ENCODE results near the gene CRYBB3. TPM values are rescaled to one million over a fixed set of nuclear protein-coding genes. Genes with fewer than 3 reads are reported as not detected.
A peak's percentile ranks its signal among the peaks of the same experiment; 100 is the strongest.
"Not testable (repeated sequence)": the region's sequence is repeated elsewhere in the genome, so short reads cannot be mapped to it uniquely, and the experiment has no call there.

CRYBB3 gene
- total and polyA plus RNA-seq, 5 donors from 2014 or later = not detected

GRCh38 chr22:25203082-25203481 lies 3.4 kb downstream of the CRYBB3 start:
- Histone ChIP-seq H3K36me3 (ENCODE audit: control insufficient read depth, insufficient read depth, low read length) (no peaks in the 10 kb centered on the region), H3K4me3 (ENCODE audit: low read depth, low read length) (no peak overlapping the region), H3K4me1 (ENCODE audit: control insufficient read depth, insufficient read depth, low read length, poor library complexity, severe bottlenecking) (no peaks in the 10 kb centered on the region), H3K27me3 (ENCODE audit: control insufficient read depth, insufficient read depth, low read length) (no peaks in the 10 kb centered on the region), H3K9me3 (ENCODE audit: control insufficient read depth in 2 of 2, low read length in 2 of 2) (no peaks in the 10 kb centered on the region), H3K27ac (ENCODE audit: insufficient read depth, low read length, poor library complexity, severe bottlenecking) (no peak overlapping the region)
- no peaks in the 10 kb centered on the region for H3K36me3 Mint-ChIP-seq
- no peak for ATAC-seq (ENCODE audit: low read depth in 2 of 2)
- no peak for DNase-seq
- H3K9me3 Mint-ChIP-seq = no peaks in the 10 kb centered on the region
- H3K4me3 Mint-ChIP-seq = no peak overlapping the region
- no peaks in the 10 kb centered on the region for H3K27me3 Mint-ChIP-seq
- no peak overlapping the region for H3K27ac Mint-ChIP-seq
- peaks cover 0 to 2% (median 0%) of the 10 kb centered on the region in 4 donors for H3K4me1 Mint-ChIP-seq

DNA sequence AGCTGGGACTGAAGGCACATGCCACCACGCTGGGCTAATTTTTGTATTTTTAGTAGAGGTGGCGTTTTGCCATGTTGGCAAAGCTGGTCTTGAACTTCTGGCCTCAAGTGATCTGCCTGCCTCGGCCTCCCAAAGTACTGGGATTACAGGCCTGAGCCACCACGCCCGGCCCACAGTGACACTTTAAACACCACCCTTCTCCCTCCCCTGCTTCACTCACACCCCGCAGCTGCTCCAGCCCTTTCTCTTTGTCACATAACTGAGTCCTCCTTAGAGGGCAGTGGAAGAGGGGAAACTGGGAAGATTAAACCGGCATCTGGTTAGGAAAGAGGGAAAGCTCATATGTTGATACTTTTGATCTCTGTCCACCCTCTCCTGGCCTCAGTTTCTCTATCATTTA lies 4.9 kb downstream of the CRYBB3 start:
- H3K27me3 ChIP-seq (ENCODE audit: control insufficient read depth, insufficient read depth, low read length); H3K36me3 Mint-ChIP-seq; H3K4me3 ChIP-seq (ENCODE audit: low read depth, low read length); H3K27me3 Mint-ChIP-seq; H3K9me3 Mint-ChIP-seq; H3K4me1 ChIP-seq (ENCODE audit: control insufficient read depth, insufficient read depth, low read length, poor library complexity, severe bottlenecking); H3K9me3 ChIP-seq (ENCODE audit: control insufficient read depth in 2 of 2, low read length in 2 of 2); H3K27ac ChIP-seq (ENCODE audit: insufficient read depth, low read length, poor library complexity, severe bottlenecking); ATAC-seq (ENCODE audit: low read depth in 2 of 2); H3K4me3 Mint-ChIP-seq; H3K36me3 ChIP-seq (ENCODE audit: control insufficient read depth, insufficient read depth, low read length); DNase-seq; H3K4me1 Mint-ChIP-seq; H3K27ac Mint-ChIP-seq: not testable (repeated sequence)

GRCh38 chr22:25205847-25206246 lies 6.2 kb downstream of the CRYBB3 start:
- Histone ChIP-seq H3K4me3 (ENCODE audit: low read depth, low read length) (no peak overlapping the region), H3K27ac (ENCODE audit: insufficient read depth, low read length, poor library complexity, severe bottlenecking) (no peak overlapping the region), H3K36me3 (ENCODE audit: control insufficient read depth, insufficient read depth, low read length) (no peaks in the 10 kb centered on the region), H3K9me3 (ENCODE audit: control insufficient read depth in 2 of 2, low read length in 2 of 2) (no peaks in the 10 kb centered on the region), H3K27me3 (ENCODE audit: control insufficient read depth, insufficient read depth, low read length) (no peaks in the 10 kb centered on the region), H3K4me1 (ENCODE audit: control insufficient read depth, insufficient read depth, low read length, poor library complexity, severe bottlenecking) (no peaks in the 10 kb centered on the region)
- ATAC-seq (ENCODE audit: low read depth in 2 of 2) (no peak), DNase-seq (no peak)
- Mint-ChIP-seq H3K4me3 (no peak overlapping the region), H3K27me3 (no peaks in the 10 kb centered on the region), H3K9me3 (no peaks in the 10 kb centered on the region), H3K36me3 (no peaks in the 10 kb centered on the region), H3K4me1 (peaks cover 0 to 2% (median 0%) of the 10 kb centered on the region in 4 donors), H3K27ac (no peak overlapping the region)

- Histone ChIP-seq H3K4me1 (ENCODE audit: control insufficient read depth, insufficient read depth, low read length, poor library complexity, severe bottlenecking) (no peaks in the 10 kb centered on the region), H3K9me3 (ENCODE audit: control insufficient read depth in 2 of 2, low read length in 2 of 2) (no peaks in the 10 kb centered on the region), H3K4me3 (ENCODE audit: low read depth, low read length) (no peak overlapping the region), H3K27me3 (ENCODE audit: control insufficient read depth, insufficient read depth, low read length) (no peaks in the 10 kb centered on the region), H3K27ac (ENCODE audit: insufficient read depth, low read length, poor library complexity, severe bottlenecking) (no peak overlapping the region), H3K36me3 (ENCODE audit: control insufficient read depth, insufficient read depth, low read length) (no peaks in the 10 kb centered on the region)
- H3K4me3 Mint-ChIP-seq = no peak overlapping the region
- no peak for ATAC-seq (ENCODE audit: low read depth in 2 of 2)
- peaks cover 0 to 2% (median 0%) of the 10 kb centered on the region in 4 donors for H3K4me1 Mint-ChIP-seq
- DNase-seq = no peak
- no peak overlapping the region for H3K27ac Mint-ChIP-seq
- H3K36me3 Mint-ChIP-seq = no peaks in the 10 kb centered on the region
- H3K9me3 Mint-ChIP-seq = no peaks in the 10 kb centered on the region
- H3K27me3 Mint-ChIP-seq = no peaks in the 10 kb centered on the region
Observed at GRCh38 chr22:25206998-25207397, 7.3 kb downstream of the CRYBB3 start.

- Histone ChIP-seq H3K9me3 (ENCODE audit: control insufficient read depth in 2 of 2, low read length in 2 of 2) (no peaks in the 10 kb centered on the region), H3K4me3 (ENCODE audit: low read depth, low read length) (no peak overlapping the region), H3K27ac (ENCODE audit: insufficient read depth, low read length, poor library complexity, severe bottlenecking) (no peak overlapping the region), H3K4me1 (ENCODE audit: control insufficient read depth, insufficient read depth, low read length, poor library complexity, severe bottlenecking) (no peaks in the 10 kb centered on the region), H3K36me3 (ENCODE audit: control insufficient read depth, insufficient read depth, low read length) (no peaks in the 10 kb centered on the region), H3K27me3 (ENCODE audit: control insufficient read depth, insufficient read depth, low read length) (no peaks in the 10 kb centered on the region)
- Mint-ChIP-seq H3K4me3 (no peak overlapping the region), H3K27ac (peak overlapping the region in 1 of 3 donors; percentile 47), H3K27me3 (no peaks in the 10 kb centered on the region), H3K9me3 (no peaks in the 10 kb centered on the region), H3K4me1 (peaks cover 0 to 2% (median 0%) of the 10 kb centered on the region in 4 donors), H3K36me3 (no peaks in the 10 kb centered on the region)
- no peak for ATAC-seq (ENCODE audit: low read depth in 2 of 2)
- DNase-seq = no peak
Observed at GRCh38 chr22:25207553-25208157, 8.0 kb downstream of the CRYBB3 start.

GRCh38 chr22:25208328-25208727 lies 8.7 kb downstream of the CRYBB3 start:
- Histone ChIP-seq H3K9me3 (ENCODE audit: control insufficient read depth in 2 of 2, low read length in 2 of 2) (peaks cover 0 to 3% of the 10 kb centered on the region in 2 experiments), H3K27me3 (ENCODE audit: control insufficient read depth, insufficient read depth, low read length) (no peaks in the 10 kb centered on the region), H3K27ac (ENCODE audit: insufficient read depth, low read length, poor library complexity, severe bottlenecking) (no peak overlapping the region), H3K36me3 (ENCODE audit: control insufficient read depth, insufficient read depth, low read length) (no peaks in the 10 kb centered on the region), H3K4me3 (ENCODE audit: low read depth, low read length) (no peak overlapping the region), H3K4me1 (ENCODE audit: control insufficient read depth, insufficient read depth, low read length, poor library complexity, severe bottlenecking) (no peaks in the 10 kb centered on the region)
- no peak for DNase-seq
- Mint-ChIP-seq H3K4me1 (peaks cover 0 to 2% (median 0%) of the 10 kb centered on the region in 4 donors), H3K9me3 (no peaks in the 10 kb centered on the region), H3K4me3 (no peak overlapping the region), H3K27ac (no peak overlapping the region), H3K36me3 (no peaks in the 10 kb centered on the region), H3K27me3 (no peaks in the 10 kb centered on the region)
- no peak for ATAC-seq (ENCODE audit: low read depth in 2 of 2)

DNA sequence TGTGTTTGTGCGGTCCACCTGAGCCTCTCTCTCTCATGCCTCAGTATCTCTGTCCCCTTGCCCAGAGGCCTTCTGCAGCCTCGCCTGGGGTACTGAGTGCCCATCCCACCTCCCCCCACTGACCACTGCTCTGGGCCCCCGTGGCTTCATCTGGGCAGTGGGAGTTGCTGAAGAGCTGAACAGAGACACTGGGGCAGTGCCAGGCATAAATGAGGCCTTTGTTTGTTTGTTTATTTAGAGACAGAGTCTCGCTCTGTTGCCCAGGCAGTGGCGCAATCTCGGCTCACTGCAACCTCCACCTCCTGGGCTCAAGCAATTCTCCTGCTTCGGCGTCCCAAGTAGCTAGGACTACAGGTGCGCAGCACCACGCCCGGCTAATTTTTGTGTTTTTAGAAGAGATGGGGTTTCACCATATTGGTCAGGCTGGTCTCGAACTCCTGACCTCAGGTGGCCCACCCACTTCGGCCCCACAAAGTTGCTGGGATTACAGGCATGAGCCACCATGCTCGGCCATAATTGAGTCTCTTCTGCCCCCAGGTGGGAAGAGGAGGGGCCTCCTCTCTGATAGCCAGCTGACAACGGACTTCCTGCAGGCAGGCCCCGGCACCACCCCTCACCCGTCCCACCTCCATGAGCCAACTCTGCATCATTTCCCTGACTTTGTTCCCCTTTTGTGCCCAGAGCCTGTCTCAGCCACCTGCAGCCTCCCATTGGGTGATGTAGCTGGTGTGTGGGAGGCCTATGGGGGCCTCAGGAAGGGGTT lies 9.3 kb downstream of the CRYBB3 start:
- Mint-ChIP-seq H3K27ac (no peak overlapping the region), H3K4me1 (peaks cover 0 to 2% (median 0%) of the 10 kb centered on the region in 4 donors), H3K4me3 (no peak overlapping the region), H3K27me3 (no peaks in the 10 kb centered on the region), H3K9me3 (peaks cover 0 to 3% (median 0%) of the 10 kb centered on the region in 7 donors), H3K36me3 (no peaks in the 10 kb centered on the region)
- DNase-seq (no peak), ATAC-seq (ENCODE audit: low read depth in 2 of 2) (no peak)
- no peak overlapping the region for H3K27ac ChIP-seq (ENCODE audit: insufficient read depth, low read length, poor library complexity, severe bottlenecking)
- H3K36me3 ChIP-seq (ENCODE audit: control insufficient read depth, insufficient read depth, low read length) = no peaks in the 10 kb centered on the region
- H3K27me3 ChIP-seq (ENCODE audit: control insufficient read depth, insufficient read depth, low read length) = no peaks in the 10 kb centered on the region
- peaks cover 0 to 4% of the 10 kb centered on the region in 2 experiments for H3K9me3 ChIP-seq (ENCODE audit: control insufficient read depth in 2 of 2, low read length in 2 of 2)
- no peaks in the 10 kb centered on the region for H3K4me1 ChIP-seq (ENCODE audit: control insufficient read depth, insufficient read depth, low read length, poor library complexity, severe bottlenecking)
- H3K4me3 ChIP-seq (ENCODE audit: low read depth, low read length) = no peak overlapping the region

GRCh38 chr22:25210793-25211192 lies 11.1 kb downstream of the CRYBB3 start:
- Mint-ChIP-seq H3K36me3 (no peaks in the 10 kb centered on the region), H3K9me3 (peaks cover 0 to 3% (median 0%) of the 10 kb centered on the region in 7 donors), H3K4me1 (peaks cover 0 to 2% (median 0%) of the 10 kb centered on the region in 4 donors), H3K27ac (no peak overlapping the region), H3K4me3 (no peak overlapping the region), H3K27me3 (no peaks in the 10 kb centered on the region)
- Histone ChIP-seq H3K36me3 (ENCODE audit: control insufficient read depth, insufficient read depth, low read length) (no peaks in the 10 kb centered on the region), H3K9me3 (ENCODE audit: control insufficient read depth in 2 of 2, low read length in 2 of 2) (peaks cover 0 to 4% of the 10 kb centered on the region in 2 experiments), H3K27ac (ENCODE audit: insufficient read depth, low read length, poor library complexity, severe bottlenecking) (no peak overlapping the region), H3K27me3 (ENCODE audit: control insufficient read depth, insufficient read depth, low read length) (no peaks in the 10 kb centered on the region), H3K4me1 (ENCODE audit: control insufficient read depth, insufficient read depth, low read length, poor library complexity, severe bottlenecking) (no peaks in the 10 kb centered on the region), H3K4me3 (ENCODE audit: low read depth, low read length) (no peak overlapping the region)
- DNase-seq = no peak
- ATAC-seq (ENCODE audit: low read depth in 2 of 2) = no peak
